Endometrium (tissue), 2 donors: Measurements from ENCODE around the gene CCL25.

Experiments
- FAIRE-seq: peaks from 2 replicates; lab custom pipeline; 2012; peaks lifted over from hg19 to GRCh38; lab: Jason Lieb, UNC
- donor health status: control.
- donor health status: control.

CCL25 gene

DNA sequence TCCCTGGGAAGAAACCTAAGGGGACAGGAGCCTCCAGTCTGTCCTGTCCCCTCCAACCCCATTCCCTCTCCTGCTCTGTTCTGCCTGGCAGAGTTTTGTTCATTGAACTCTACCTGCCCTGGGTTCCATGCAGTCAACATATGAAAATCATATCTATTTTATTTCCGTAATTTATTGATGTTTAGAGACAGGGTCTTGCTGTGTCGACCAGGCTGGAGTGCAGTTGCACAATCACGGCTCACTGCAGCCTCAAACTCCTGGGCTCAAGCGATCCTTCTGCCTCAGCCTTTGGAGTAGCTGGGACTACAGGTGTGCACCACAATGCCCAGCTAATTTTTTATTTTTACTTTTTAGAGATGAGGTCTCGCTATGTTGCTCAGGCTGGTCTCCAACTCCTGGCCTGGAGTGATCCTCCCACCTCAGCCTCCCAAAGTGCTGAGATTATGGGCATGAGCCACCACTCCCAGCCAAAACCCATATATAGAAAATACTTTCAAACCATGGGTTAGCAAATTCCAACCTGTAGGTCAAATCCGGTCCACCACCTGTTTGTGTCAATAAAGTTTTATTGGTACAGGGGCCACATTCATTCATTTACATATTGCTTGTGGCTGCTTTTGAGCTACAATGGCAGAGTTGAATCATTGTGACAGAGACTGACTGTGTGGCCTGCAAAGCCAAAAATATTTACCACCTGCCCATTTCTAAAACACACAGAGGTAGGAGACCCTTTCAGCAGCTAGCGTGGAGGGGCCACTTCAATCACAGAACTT, 57.5 kb downstream of the CCL25 start:
- FAIRE-seq = no peak

GRCh38 chr19:8110931-8111330, 58.4 kb downstream of the CCL25 start:
- FAIRE-seq = no peak

GRCh38 chr19:8111376-8111775, 58.8 kb downstream of the CCL25 start:
- FAIRE-seq = no peak
